GM23248 (cell line): Measurements from ENCODE around the gene PTPN7. TPM values are rescaled to one million over a fixed set of nuclear protein-coding genes. Genes with fewer than 3 reads are reported as not detected.

Experiments used
- DNase-seq: peaks from one replicate; pipeline ENCODE4 v3.0.0-alpha.2; 2015
- H2AFZ ChIP-seq: fragments of 200-600 bp; sonication (generic); 2 replicates; pipeline ENCODE4 v1.6.1; 2016; ENCODE audit warnings: antibody characterized with exemption
- H3F3A ChIP-seq: fragments of 200-600 bp; sonication (generic); 2 replicates; pipeline ENCODE4 v1.6.1; 2016; ENCODE audit warnings: mild to moderate bottlenecking, antibody characterized with exemption, mixed run types; ENCODE audit not compliant: insufficient read depth
- H3K27ac ChIP-seq: fragments of 200-600 bp; sonication (generic); 2 replicates; pipeline ENCODE4 v1.5.1; 2016; ENCODE audit warnings: mild to moderate bottlenecking
- H3K27me3 ChIP-seq: fragments of 200-600 bp; sonication (generic); replicated peaks from 2 replicates; pipeline ENCODE4 v1.6.1; 2016; ENCODE audit warnings: mild to moderate bottlenecking; ENCODE audit not compliant: insufficient read depth
- H3K36me3 ChIP-seq: fragments of 200-600 bp; sonication (generic); 2 replicates; pipeline ENCODE4 v1.6.1; 2016; ENCODE audit warnings: low read depth, mild to moderate bottlenecking
- H3K4me1 ChIP-seq: fragments of 200-600 bp; sonication (generic); 2 replicates; pipeline ENCODE4 v1.6.1; 2016; ENCODE audit warnings: mild to moderate bottlenecking; ENCODE audit not compliant: insufficient read depth
- H3K4me2 ChIP-seq: fragments of 200-600 bp; sonication (generic); one replicate; pipeline ENCODE4 v1.6.1; 2016; ENCODE audit warnings: mild to moderate bottlenecking; ENCODE audit not compliant: unreplicated experiment
- H3K4me3 ChIP-seq: fragments of 200-600 bp; sonication (generic); 2 replicates; pipeline ENCODE4 v1.5.1; 2016; ENCODE audit warnings: mild to moderate bottlenecking
- H3K79me2 ChIP-seq: fragments of 200-600 bp; sonication (generic); 2 replicates; pipeline ENCODE4 v1.6.1; 2016; ENCODE audit warnings: mild to moderate bottlenecking; ENCODE audit not compliant: insufficient read depth
- H3K9ac ChIP-seq: fragments of 200-600 bp; sonication (generic); 2 replicates; pipeline ENCODE4 v1.6.1; 2016; ENCODE audit warnings: mild to moderate bottlenecking
- H3K9me2 ChIP-seq: fragments of 200-600 bp; sonication (generic); 2 replicates; pipeline ENCODE4 v1.6.1; 2016; ENCODE audit warnings: mixed run types, mild to moderate bottlenecking, moderate library complexity; ENCODE audit not compliant: insufficient read depth
- H3K9me3 ChIP-seq: fragments of 200-600 bp; sonication (generic); one replicate; pipeline ENCODE4 v1.6.1; 2017; ENCODE audit warnings: low read depth
- H4K20me1 ChIP-seq: fragments of 200-600 bp; sonication (generic); 2 replicates; pipeline ENCODE4 v1.6.0; 2016; ENCODE audit not compliant: insufficient read depth
- EZH2 ChIP-seq: fragments of 200-600 bp; sonication (generic); IDR thresholded peaks from 2 replicates; pipeline ENCODE4 v1.6.1; 2018; ENCODE audit warnings: antibody characterized with exemption, mild to moderate bottlenecking; ENCODE audit not compliant: insufficient read depth, poor library complexity, severe bottlenecking
- EZH2phosphoT487 ChIP-seq: fragments of 200-600 bp; sonication (generic); IDR thresholded peaks from 2 replicates; pipeline ENCODE4 v1.6.1; 2018; ENCODE audit warnings: antibody characterized with exemption, moderate library complexity, mild to moderate bottlenecking, low read depth; ENCODE audit not compliant: insufficient read depth
- WGBS, 2 experiments: methylation state at CpG; one replicate each; pipeline ENCODE4 v1.1.6; 2015 to 2017; ENCODE audit warnings: low lambda C conversion rate in 2 of 2, low coverage in 1 of 2; ENCODE audit errors: missing lambda C conversion rate in 2 of 2; 5-methylcytosine and 5-hydroxymethylcytosine counted together
- in situ Hi-C: fragments of 300-500 bp; cut with MboI; formaldehyde crosslinking; loops from 2 replicates; pipeline ENCODE4 v1.15.0; 2020
- polyA plus RNA-seq: library from polyadenylated mRNA; unstranded; fragments of >200 nt; fragmentation: Nextera tagmentation; extraction: Ambion mirVana; gene quantifications from 2 replicates; pipeline ENCODE4 v1.2.1, GENCODE V29; 2016
- total RNA-seq: library from RNA; depleted of rRNA; stranded (reverse); fragments of >200 nt; shearing (Covaris generic); gene quantifications from 2 replicates; pipeline ENCODE4 v1.2.3, GENCODE V29; 2014

The PTPN7 gene
- total and polyA plus RNA-seq, 2 experiments from 2014 or later = not detected

- H3K9me3 ChIP-seq = no peaks in the 10 kb centered on the region
- H3K4me3 ChIP-seq = no peak overlapping the region
- no peak for TF ChIP-seq EZH2phosphoT487
- TF ChIP-seq EZH2 = no peak
- WGBS, 2 experiments = 17 to 19% methylated on average over 9 to 11 of the region's 11 CpGs
- H3K4me2 ChIP-seq = no peak overlapping the region
- H4K20me1 ChIP-seq = no peaks in the 10 kb centered on the region
- H2AFZ ChIP-seq = no peak overlapping the region
- H3K9ac ChIP-seq = no peak overlapping the region
- no peaks in the 10 kb centered on the region for H3K79me2 ChIP-seq
- no peaks in the 10 kb centered on the region for H3K4me1 ChIP-seq
- peaks cover 4% of the 10 kb centered on the region; the same call in 1 of the 2 replicates for H3K36me3 ChIP-seq
- H3K27me3 ChIP-seq = no peaks in the 10 kb centered on the region
- H3F3A ChIP-seq = no peaks in the 10 kb centered on the region
- no peak for DNase-seq
- H3K9me2 ChIP-seq = no peaks in the 10 kb centered on the region
- in situ Hi-C loops = no loop called here
- H3K27ac ChIP-seq = no peak overlapping the region
These were observed 30.1 kb downstream of the PTPN7 start for GRCh38 chr1:202130297-202130721.

- no peaks in the 10 kb centered on the region for H3K9me2 ChIP-seq
- H2AFZ ChIP-seq = no peak overlapping the region
- TF ChIP-seq EZH2 = no peak
- TF ChIP-seq EZH2phosphoT487 = no peak
- H3F3A ChIP-seq = no peaks in the 10 kb centered on the region
- DNase-seq = no peak
- no peaks in the 10 kb centered on the region; the same call in 1 of the 2 replicates for H3K27me3 ChIP-seq
- H3K27ac ChIP-seq = no peak overlapping the region
- 56 to 69% methylated on average over 5 to 8 of the region's 8 CpGs for WGBS, 2 experiments
- no peak overlapping the region for H3K9ac ChIP-seq
- no peaks in the 10 kb centered on the region for H4K20me1 ChIP-seq
- H3K4me2 ChIP-seq = no peak overlapping the region
- H3K79me2 ChIP-seq = no peaks in the 10 kb centered on the region
- in situ Hi-C loops = no loop called here
- peaks cover 4% of the 10 kb centered on the region; the same call in 1 of the 2 replicates for H3K36me3 ChIP-seq
- no peaks in the 10 kb centered on the region for H3K4me1 ChIP-seq
- no peaks in the 10 kb centered on the region for H3K9me3 ChIP-seq
- no peak overlapping the region for H3K4me3 ChIP-seq
These were observed 30.7 kb downstream of the PTPN7 start for GRCh38 chr1:202129453-202130296.

DNA sequence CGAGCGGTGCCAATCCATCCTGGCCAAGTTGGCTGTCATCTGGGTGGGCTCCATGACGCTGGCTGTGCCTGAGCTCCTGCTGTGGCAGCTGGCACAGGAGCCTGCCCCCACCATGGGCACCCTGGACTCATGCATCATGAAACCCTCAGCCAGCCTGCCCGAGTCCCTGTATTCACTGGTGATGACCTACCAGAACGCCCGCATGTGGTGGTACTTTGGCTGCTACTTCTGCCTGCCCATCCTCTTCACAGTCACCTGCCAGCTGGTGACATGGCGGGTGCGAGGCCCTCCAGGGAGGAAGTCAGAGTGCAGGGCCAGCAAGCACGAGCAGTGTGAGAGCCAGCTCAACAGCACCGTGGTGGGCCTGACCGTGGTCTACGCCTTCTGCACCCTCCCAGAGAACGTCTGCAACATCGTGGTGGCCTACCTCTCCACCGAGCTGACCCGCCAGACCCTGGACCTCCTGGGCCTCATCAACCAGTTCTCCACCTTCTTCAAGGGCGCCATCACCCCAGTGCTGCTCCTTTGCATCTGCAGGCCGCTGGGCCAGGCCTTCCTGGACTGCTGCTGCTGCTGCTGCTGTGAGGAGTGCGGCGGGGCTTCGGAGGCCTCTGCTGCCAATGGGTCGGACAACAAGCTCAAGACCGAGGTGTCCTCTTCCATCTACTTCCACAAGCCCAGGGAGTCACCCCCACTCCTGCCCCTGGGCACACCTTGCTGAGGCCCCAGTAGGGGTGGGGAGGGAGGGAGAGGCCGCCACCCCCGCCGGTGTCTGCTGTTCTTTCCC, 32.4 kb downstream of the PTPN7 start:
- no peaks in the 10 kb centered on the region for H3K79me2 ChIP-seq
- H3K9me3 ChIP-seq = no peaks in the 10 kb centered on the region
- H3K9me2 ChIP-seq = no peaks in the 10 kb centered on the region
- H3K4me1 ChIP-seq = no peaks in the 10 kb centered on the region
- TF ChIP-seq EZH2 (no peak), EZH2phosphoT487 (no peak)
- in situ Hi-C loops = no loop called here
- no peak overlapping the region for H3K4me2 ChIP-seq
- H3K27ac ChIP-seq = no peak overlapping the region
- no peaks in the 10 kb centered on the region; the same call in 1 of the 2 replicates for H3K27me3 ChIP-seq
- H3K9ac ChIP-seq = no peak overlapping the region
- H2AFZ ChIP-seq = no peak overlapping the region
- no peaks in the 10 kb centered on the region for H4K20me1 ChIP-seq
- no peak overlapping the region for H3K4me3 ChIP-seq
- no peak for DNase-seq
- no peaks in the 10 kb centered on the region for H3F3A ChIP-seq
- 88 to 92% methylated on average over 22 to 26 of the region's 26 CpGs for WGBS, 2 experiments
- H3K36me3 ChIP-seq = no peaks in the 10 kb centered on the region

GRCh38 chr1:202127061-202127460, 33.3 kb downstream of the PTPN7 start:
- no peaks in the 10 kb centered on the region for H3K4me1 ChIP-seq
- no peak overlapping the region for H3K27ac ChIP-seq
- no peaks in the 10 kb centered on the region for H3K79me2 ChIP-seq
- H2AFZ ChIP-seq = no peak overlapping the region
- no peak overlapping the region for H3K9ac ChIP-seq
- H3K9me3 ChIP-seq = no peaks in the 10 kb centered on the region
- 94 to 96% methylated on average over 6 of the region's 6 CpGs for WGBS, 2 experiments
- H3K4me3 ChIP-seq = no peak overlapping the region
- in situ Hi-C loops = no loop called here
- no peak for DNase-seq
- H3K4me2 ChIP-seq = no peak overlapping the region
- H3K27me3 ChIP-seq = no peaks in the 10 kb centered on the region; the same call in 1 of the 2 replicates
- no peaks in the 10 kb centered on the region for H3F3A ChIP-seq
- H3K9me2 ChIP-seq = no peaks in the 10 kb centered on the region
- H4K20me1 ChIP-seq = no peaks in the 10 kb centered on the region
- TF ChIP-seq EZH2phosphoT487 = no peak
- TF ChIP-seq EZH2 = no peak
- H3K36me3 ChIP-seq = no peaks in the 10 kb centered on the region
